Keratinocyte (primary cell): ENCODE results near the gene DIRAS3. TPM values are rescaled to one million over a fixed set of nuclear protein-coding genes. Genes with fewer than 3 reads are reported as not detected.

Experiments used
- DNase-seq: peaks from one replicate; pipeline ENCODE4 v3.0.0-alpha.2; 2011; ENCODE audit warnings: low read depth, missing footprints, low spot score
- FAIRE-seq: peaks from 2 replicates; lab custom pipeline; 2011; peaks lifted over from hg19 to GRCh38; lab: Jason Lieb, UNC
- H2AFZ ChIP-seq: 2 replicates; pipeline ENCODE4 v1.6.0; 2012; ENCODE audit warnings: low read length, control low read depth, inconsistent platforms; ENCODE audit not compliant: control insufficient read depth
- H3K27ac ChIP-seq: 2 replicates; pipeline ENCODE4 v1.5.1; 2011; ENCODE audit warnings: low read length; ENCODE audit not compliant: control insufficient read depth, insufficient read depth
- H3K27me3 ChIP-seq: 3 replicates; pipeline ENCODE4 v1.6.0; 2011; ENCODE audit warnings: low read length; ENCODE audit not compliant: control insufficient read depth, insufficient read depth; ENCODE audit errors: extremely low read depth
- H3K36me3 ChIP-seq, 2 experiments: 2 replicates in 1 of 2; 3 replicates in 1 of 2; pipeline ENCODE4 v1.5.1; 2011; ENCODE audit warnings: low read length in 2 of 2, mild to moderate bottlenecking in 1 of 2; ENCODE audit not compliant: control insufficient read depth in 2 of 2, insufficient read depth in 2 of 2; ENCODE audit errors: extremely low read depth in 1 of 2
- H3K4me1 ChIP-seq: 3 replicates; pipeline ENCODE4 v1.5.1; 2011; ENCODE audit warnings: low read length; ENCODE audit not compliant: control insufficient read depth, insufficient read depth; ENCODE audit errors: extremely low read depth
- H3K4me2 ChIP-seq: 3 replicates; pipeline ENCODE4 v1.6.0; 2011; ENCODE audit warnings: low read depth, low read length; ENCODE audit not compliant: control insufficient read depth, insufficient read depth; ENCODE audit errors: extremely low read depth
- H3K4me3 ChIP-seq, 3 experiments: fragments of 200-600 bp in 1 of 3; sonication (generic) in 1 of 3; 2 replicates in 2 of 3; 3 replicates in 1 of 3; pipeline ENCODE4 v1.5.1; 2011 to 2016; ENCODE audit warnings: low read length in 3 of 3, mild to moderate bottlenecking in 3 of 3, control low read depth in 2 of 3, inconsistent platforms in 1 of 3, low read depth in 1 of 3, mixed read lengths in 1 of 3, mixed run types in 1 of 3, moderate library complexity in 1 of 3; ENCODE audit not compliant: control insufficient read depth in 2 of 3, insufficient read depth in 2 of 3; ENCODE audit errors: extremely low read depth in 1 of 3
- H3K79me2 ChIP-seq: 2 replicates; pipeline ENCODE4 v1.6.0; 2012; ENCODE audit warnings: low read length; ENCODE audit not compliant: control insufficient read depth, insufficient read depth
- H3K9ac ChIP-seq: 3 replicates; pipeline ENCODE4 v1.6.0; 2011; ENCODE audit warnings: low read length; ENCODE audit not compliant: control insufficient read depth, insufficient read depth; ENCODE audit errors: extremely low read depth
- H3K9me1 ChIP-seq: 3 replicates; pipeline ENCODE4 v1.6.0; 2011; ENCODE audit warnings: low read length; ENCODE audit not compliant: control insufficient read depth, insufficient read depth; ENCODE audit errors: extremely low read depth
- H3K9me3 ChIP-seq: 2 replicates; pipeline ENCODE4 v1.5.1; 2012; ENCODE audit warnings: low read depth, low read length; ENCODE audit not compliant: control insufficient read depth
- H4K20me1 ChIP-seq: 3 replicates; pipeline ENCODE4 v1.6.0; 2011; ENCODE audit warnings: low read length; ENCODE audit not compliant: control insufficient read depth, insufficient read depth; ENCODE audit errors: extremely low read depth
- CTCF ChIP-seq, 3 experiments: IDR thresholded peaks in 1 of 3; conservative IDR thresholded peaks in 1 of 3; optimal IDR thresholded peaks in 1 of 3; 2 replicates in 2 of 3; 3 replicates in 1 of 3; pipeline versions ENCODE3 to v1.5.1; 2011; ENCODE audit warnings: low read length in 3 of 3, mild to moderate bottlenecking in 3 of 3, moderate library complexity in 2 of 3, control low read depth in 1 of 3, inconsistent platforms in 1 of 3; ENCODE audit not compliant: insufficient read depth in 2 of 3; ENCODE audit errors: extremely low read depth in 1 of 3
- EZH2 ChIP-seq: IDR thresholded peaks from one replicate; pipeline ENCODE4 v1.6.1; 2012; ENCODE audit warnings: inconsistent platforms, mild to moderate bottlenecking, low read length, moderate library complexity
- dilution Hi-C: fragments of 300-500 bp; cut with MboI; formaldehyde crosslinking; loops from one replicate; pipeline ENCODE4 v1.7.0; 2020; ENCODE audit warnings: low sequenced_read_pairs; ENCODE audit not compliant: extremely low pct_ligation_motif_present
- polyA plus RNA-seq, 5 experiments: library from polyadenylated mRNA; depleted of rRNA in 3 of 5; stranded (reverse) in 3 of 5; stranded (forward) in 1 of 5; unstranded in 1 of 5; fragments of >200 nt; gene quantifications; 1 replicate in 1 of 5; 2 replicates in 3 of 5; 3 replicates in 1 of 5; pipeline versions ENCODE4 v1.2.1 to v1.2.3, GENCODE V29; 2011 to 2012; ENCODE audit warnings: missing spikeins in 2 of 5, low read depth in 1 of 5, low replicate concordance in 1 of 5

Gene DIRAS3
- polyA plus RNA-seq, 1 donor (not counting 4 experiments of a cell fraction or from before 2014, with no cell fraction given), result 0.20 TPM

GRCh38 chr1:68078647-68079046 is 28.2 kb upstream of the DIRAS3 start:
- no peak overlapping the region for H3K4me3 ChIP-seq
- H4K20me1 ChIP-seq, result no peaks in the 10 kb centered on the region
- no peak overlapping the region for H2AFZ ChIP-seq
- dilution Hi-C loops, result no loop called here
- no peaks in the 10 kb centered on the region for H3K4me1 ChIP-seq
- no peaks in the 10 kb centered on the region for H3K79me2 ChIP-seq
- FAIRE-seq (no peak), DNase-seq (no peak)
- no peaks in the 10 kb centered on the region for H3K27me3 ChIP-seq
- no peaks in the 10 kb centered on the region for H3K9me3 ChIP-seq
- no peaks in the 10 kb centered on the region for H3K36me3 ChIP-seq
- H3K27ac ChIP-seq, result no peak overlapping the region
- no peaks in the 10 kb centered on the region for H3K9me1 ChIP-seq
- H3K4me2 ChIP-seq, result no peak overlapping the region
- TF ChIP-seq EZH2 (no peak), CTCF (optimal IDR thresholded peaks at IDR 0.05 in 1 of 3, IDR thresholded peaks at IDR 0.05 in 1 of 3, conservative IDR thresholded peaks at IDR 0.05 in 1 of 3; ENCODE audit: extremely low read depth in 1 of 3, insufficient read depth in 2 of 3, low read length in 3 of 3) (no peak)
- no peak overlapping the region for H3K9ac ChIP-seq

- DNase-seq (no peak), FAIRE-seq (no peak)
- H3K9me3 ChIP-seq, result no peaks in the 10 kb centered on the region
- H3K27me3 ChIP-seq, result no peaks in the 10 kb centered on the region
- H3K9ac ChIP-seq, result no peak overlapping the region
- H3K79me2 ChIP-seq, result no peaks in the 10 kb centered on the region
- H3K9me1 ChIP-seq, result no peaks in the 10 kb centered on the region
- no peaks in the 10 kb centered on the region for H3K4me1 ChIP-seq
- no peak overlapping the region for H2AFZ ChIP-seq
- H3K4me3 ChIP-seq, result no peak overlapping the region
- no peaks in the 10 kb centered on the region for H3K36me3 ChIP-seq
- no peak overlapping the region for H3K4me2 ChIP-seq
- H3K27ac ChIP-seq, result no peak overlapping the region
- dilution Hi-C loops, result no loop called here
- TF ChIP-seq EZH2 (no peak), CTCF (optimal IDR thresholded peaks at IDR 0.05 in 1 of 3, IDR thresholded peaks at IDR 0.05 in 1 of 3, conservative IDR thresholded peaks at IDR 0.05 in 1 of 3; ENCODE audit: extremely low read depth in 1 of 3, insufficient read depth in 2 of 3, low read length in 3 of 3) (no peak)
- no peaks in the 10 kb centered on the region for H4K20me1 ChIP-seq
Observed at GRCh38 chr1:68074472-68074871, 24.0 kb upstream of the DIRAS3 start.
